ENCODE measurements around the gene P2RY12.
"Not testable (repeated sequence)": the region's sequence is repeated elsewhere in the genome, so short reads cannot be mapped to it uniquely, and the experiment has no call there.

Gene P2RY12

DNA sequence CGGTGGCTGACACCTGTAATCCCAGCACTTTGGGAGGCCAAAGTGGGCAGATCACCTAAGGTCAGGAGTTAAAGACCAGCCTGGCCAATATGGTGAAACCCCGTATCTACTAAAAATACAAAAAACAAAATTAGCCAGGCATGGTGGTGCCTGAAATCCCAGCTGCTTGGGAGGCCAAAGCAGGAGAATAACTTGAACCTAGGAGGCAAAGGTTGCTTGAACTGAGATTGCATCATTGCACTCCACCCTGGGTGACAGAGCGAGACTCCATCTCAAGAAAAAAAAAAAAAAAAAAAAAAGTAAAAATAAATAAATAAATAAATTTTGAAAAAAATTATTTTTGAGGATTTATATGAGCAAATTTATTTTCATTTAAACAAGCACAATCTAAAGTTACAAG, 7.6 kb upstream of the P2RY12 start:
- not testable (repeated sequence) for DNase-seq

GRCh38 chr3:151391720-151392119, 7.2 kb upstream of the P2RY12 start:
- no peak for DNase-seq

GRCh38 chr3:151387842-151388241, 3.3 kb upstream of the P2RY12 start:
- peak; percentile 37 to 43 for DNase-seq

- no peak for DNase-seq
These were observed 2.9 kb upstream of the P2RY12 start for GRCh38 chr3:151387432-151387831.

- DNase-seq = no peak
These were observed 1.5 kb upstream of the P2RY12 start for GRCh38 chr3:151386056-151386455.

DNA sequence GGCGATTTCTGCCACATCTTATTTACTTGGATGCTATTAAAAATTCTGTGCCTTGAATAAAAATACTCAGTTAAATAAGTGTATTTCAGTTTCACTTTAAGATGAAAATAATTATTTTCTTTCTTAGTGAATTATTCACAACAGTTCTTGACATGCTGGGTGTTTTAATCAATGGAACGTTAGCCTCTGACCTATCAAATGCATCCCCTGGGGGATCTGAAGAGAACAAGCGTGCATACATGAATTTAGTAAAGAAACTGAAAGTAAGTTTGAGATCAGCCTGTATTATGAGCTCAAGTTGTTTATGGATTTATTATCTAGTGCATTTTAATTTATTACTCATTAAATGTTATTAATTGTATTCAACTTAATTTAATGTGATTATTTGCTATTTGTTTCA, 597 bp downstream of the P2RY12 start:
- DNase-seq = no peak

- no peak for DNase-seq
These were observed 1.4 kb downstream of the P2RY12 start for GRCh38 chr3:151383111-151383510.

DNA sequence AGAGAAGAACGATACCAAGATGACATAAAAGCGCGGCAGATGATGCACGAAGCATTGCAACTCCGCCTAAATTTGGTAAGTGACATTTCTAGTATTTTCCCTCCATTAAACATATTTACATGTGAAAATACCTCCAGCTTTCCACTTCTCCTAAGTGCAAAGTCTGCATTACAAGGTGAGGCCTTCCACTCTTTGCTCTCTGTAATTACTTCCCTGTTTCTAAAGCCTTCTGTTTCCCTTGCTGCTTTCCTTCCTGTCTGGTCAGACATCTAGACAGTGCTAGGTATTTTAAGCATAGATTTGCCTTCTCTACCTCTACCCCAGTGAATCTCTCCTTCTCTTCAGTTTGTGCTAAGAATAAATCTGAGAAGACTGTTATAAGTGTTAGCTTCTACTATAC, 1.9 kb downstream of the P2RY12 start:
- DNase-seq = no peak

- peak in 1 of 2 donors; percentile 47 for DNase-seq
These were observed 5.3 kb downstream of the P2RY12 start for GRCh38 chr3:151379083-151379734.

DNA sequence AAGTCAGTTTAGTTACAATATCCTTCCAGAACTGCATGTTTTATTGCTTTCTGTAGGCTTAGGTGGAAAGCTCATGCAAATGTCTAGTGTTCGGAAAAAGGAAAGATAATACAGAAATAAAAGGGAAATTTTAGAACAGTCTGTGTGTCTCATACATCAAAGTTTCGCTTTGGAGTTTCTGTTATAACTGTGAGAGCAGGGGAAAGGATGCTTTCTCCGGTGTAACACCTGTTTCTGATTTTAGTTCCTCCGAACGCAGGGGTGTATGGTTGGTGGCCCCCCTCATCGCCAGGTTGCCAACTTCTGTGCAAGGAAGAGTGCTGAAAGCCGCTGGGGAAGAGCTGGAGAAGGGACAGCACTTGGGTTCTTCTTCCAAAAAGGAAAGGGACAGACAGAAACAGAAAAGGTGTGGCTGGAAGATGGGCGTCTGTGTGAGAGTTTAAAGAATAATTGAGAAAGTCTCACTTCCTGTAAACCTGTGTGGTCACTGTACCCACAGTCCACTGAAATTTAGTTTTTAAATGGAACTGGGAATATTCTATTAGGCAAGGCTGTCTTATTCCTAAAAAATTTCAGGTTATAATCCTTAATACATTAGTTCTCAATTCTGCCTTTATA, 6.7 kb downstream of the P2RY12 start:
- DNase-seq = no peak

DNA sequence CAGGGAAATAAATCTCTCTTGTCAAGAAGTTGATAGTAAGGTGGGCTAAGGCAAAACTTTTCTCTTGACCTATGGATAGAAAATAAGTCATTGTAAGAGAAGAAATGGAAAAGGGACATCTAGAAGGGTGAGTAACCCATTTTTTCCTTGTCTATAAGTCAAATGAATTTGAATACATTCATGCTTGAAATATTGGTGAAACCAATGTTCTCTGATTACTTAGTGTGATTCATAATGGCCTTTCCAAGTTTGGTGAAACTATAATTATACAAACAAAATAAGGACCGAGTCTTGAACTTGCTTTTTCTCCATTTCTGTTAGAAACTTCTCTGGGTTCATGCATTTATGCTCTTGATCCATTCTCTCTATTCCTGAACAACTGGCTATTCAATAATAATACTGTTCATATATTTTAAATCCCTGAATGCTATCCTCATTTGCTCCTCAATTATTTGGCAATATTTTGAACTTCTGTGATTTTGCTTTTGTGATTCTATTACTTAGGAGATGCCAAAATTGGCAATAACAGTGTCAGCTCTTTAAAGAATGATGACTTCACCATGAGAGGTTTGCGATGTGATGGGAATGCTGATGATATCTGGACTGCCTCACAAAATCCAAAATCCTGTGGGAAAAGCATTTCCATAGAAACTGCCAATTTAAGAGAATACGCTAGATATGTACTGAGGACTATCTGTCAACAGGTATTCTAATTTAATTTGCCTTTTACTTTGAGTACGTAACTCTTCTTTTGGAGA, 12.3 kb downstream of the P2RY12 start:
- no peak for DNase-seq

DNA sequence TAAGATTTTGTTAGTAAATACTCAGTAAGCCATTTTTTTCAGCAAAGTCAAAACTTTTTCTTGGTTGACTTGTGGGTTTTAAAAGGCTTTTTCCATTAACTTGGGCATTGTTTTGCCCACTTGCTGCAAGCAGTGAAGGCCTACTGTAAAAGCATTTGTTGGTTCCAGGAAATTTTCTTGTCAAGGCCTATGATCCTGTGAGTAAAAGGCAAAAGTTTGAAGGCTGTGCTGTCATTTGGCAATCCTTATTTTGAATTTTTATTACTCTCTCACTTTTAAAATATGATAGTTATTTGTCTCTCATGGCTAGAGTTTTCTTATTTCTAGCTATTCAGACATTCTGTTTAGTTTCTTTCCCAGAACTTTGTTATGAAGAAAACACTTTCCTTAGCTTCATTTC, 13.0 kb downstream of the P2RY12 start:
- no peak for DNase-seq

DNA sequence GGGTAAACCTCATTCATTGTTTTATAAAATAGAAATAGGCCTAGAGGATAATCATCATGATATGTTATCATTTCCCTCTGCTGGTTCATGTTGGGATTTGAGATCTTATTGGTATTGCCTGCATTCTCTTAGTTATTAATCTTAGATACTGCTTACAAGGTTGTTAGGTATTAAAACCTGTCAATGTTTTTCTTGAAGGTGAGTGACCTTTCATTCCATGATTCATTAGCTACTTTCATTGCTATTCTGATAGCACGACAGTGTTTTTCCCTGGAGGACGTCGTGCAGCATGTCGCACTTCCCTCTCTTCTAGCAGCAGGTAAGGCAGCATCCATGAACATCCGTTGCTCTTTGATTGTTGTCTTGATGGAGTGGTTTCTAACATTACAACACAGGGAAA, 17.1 kb downstream of the P2RY12 start:
- DNase-seq = no peak

- DNase-seq = no peak
These were observed 17.6 kb downstream of the P2RY12 start for GRCh38 chr3:151366993-151367392.

- DNase-seq = peak; percentile 72 to 88
These were observed 21.8 kb downstream of the P2RY12 start for GRCh38 chr3:151362751-151363174.

DNA sequence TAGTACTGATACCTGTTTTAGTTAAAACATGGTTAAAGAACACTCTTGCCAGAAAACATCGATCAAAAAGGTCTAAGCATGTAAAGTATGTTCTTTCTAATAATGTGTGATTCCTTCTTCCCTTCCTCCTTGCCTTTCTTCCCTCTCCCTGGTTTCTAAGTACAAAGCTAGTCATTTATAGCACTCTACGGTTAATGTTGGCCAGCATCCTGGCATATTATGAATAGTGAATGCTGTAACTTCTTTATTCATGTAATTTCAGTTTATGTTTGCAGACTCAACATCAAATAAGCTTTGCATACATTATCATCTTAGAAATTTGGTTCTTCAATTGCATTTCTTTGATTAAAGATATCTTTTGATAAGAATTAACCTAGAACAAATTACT, 27.1 kb downstream of the P2RY12 start:
- DNase-seq = no peak

GRCh38 chr3:151356794-151357462, 27.6 kb downstream of the P2RY12 start:
- DNase-seq = peak in 1 of 2 donors; percentile 28

GRCh38 chr3:151351648-151352047, 32.9 kb downstream of the P2RY12 start:
- no peak for DNase-seq

DNA sequence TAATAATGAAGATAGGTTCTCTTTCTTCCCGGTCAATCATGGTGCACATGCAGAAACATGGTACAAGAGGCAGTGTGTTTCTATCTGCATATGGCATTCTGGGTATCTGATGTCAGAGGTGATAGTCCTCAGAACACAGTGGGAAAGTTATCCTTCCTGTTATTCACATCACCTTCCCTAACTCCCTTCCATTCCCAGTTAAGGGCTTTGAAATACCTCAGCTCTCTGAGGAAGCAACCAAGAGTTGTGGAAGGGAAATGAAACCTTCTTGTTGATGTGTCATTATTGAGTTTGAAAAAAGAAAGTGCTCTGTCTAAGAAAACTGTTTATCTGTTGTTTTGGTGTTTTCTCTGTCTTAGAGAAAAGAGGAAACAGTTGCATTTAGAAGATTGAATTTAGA, 33.3 kb downstream of the P2RY12 start:
- DNase-seq = peak; percentile 63 to 71

GRCh38 chr3:151350656-151351055, 33.9 kb downstream of the P2RY12 start:
- DNase-seq = peak in 1 of 2 donors; percentile 64

DNA sequence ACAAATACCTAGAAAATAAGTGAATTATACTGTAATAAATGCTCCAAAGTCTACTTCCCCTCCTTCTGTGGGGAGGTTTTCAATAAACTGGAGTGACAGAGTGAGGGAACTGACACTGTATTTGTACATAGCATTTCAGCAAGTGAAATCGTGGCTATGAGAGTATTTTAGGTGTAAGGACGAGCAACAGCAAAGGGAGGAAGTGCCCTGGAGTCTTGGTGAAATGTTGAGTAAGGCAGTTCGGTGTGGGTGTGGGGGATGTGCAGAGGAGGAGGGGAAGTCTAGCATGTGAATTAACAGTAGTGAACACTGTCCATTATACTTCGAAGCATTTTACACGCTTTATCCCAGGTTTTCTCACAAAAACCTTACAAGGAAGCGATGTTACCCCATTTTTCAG, 37.1 kb downstream of the P2RY12 start:
- DNase-seq = peak; percentile 83 to 91

GRCh38 chr3:151346292-151346691, 38.3 kb downstream of the P2RY12 start:
- peak; percentile 75 to 82 for DNase-seq

GRCh38 chr3:151345859-151346258, 38.7 kb downstream of the P2RY12 start:
- DNase-seq = no peak

DNA sequence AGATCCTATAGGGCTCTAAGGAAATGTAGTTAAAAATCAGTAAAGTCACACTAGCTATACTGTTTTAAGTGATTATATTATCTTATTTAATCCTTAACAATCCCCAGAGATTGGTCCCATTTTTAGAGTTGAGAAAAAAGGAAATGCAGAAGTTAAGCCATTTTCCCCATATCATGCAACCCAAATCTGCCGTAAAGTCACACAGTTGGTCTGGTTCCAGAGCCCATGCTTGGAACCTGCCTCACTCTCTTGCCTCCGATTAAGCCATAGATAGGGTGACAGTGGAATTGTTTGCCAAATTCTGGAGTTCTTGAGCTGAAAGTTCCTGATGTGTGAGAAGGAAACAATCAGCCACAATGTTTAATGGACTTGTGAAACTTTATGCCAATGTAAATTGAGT, 52.9 kb downstream of the P2RY12 start:
- peak; percentile 74 to 85 for DNase-seq
